Measurements from ENCODE around the gene APBB1IP.

DNA sequence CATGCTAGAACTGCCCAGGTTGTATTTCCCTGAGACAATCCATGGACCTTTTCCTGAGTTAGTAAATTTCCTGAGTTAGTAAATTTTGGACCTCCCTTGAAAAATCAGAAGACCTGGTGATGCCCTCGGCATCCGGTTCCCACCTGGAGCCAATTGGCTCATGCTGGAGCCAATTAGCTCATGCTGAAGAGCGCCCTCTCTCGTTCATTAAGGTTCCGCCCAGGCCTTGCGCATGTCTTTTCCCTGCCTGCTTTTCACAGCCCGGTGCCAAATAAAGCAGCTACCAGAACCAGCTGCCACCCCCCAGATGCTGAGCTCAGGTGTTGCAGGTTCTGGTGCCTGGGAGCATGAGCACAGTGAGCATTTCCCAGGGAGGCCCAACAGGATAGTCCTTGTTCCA lies 96.2 kb downstream of the APBB1IP start:
- TF ChIP-seq POLR2A (IDR thresholded peaks at IDR 0.05) (no peak), POLR2AphosphoS5 (IDR thresholded peaks at IDR 0.05) (no peak)
- TF ChIP-seq, protein P1, sequence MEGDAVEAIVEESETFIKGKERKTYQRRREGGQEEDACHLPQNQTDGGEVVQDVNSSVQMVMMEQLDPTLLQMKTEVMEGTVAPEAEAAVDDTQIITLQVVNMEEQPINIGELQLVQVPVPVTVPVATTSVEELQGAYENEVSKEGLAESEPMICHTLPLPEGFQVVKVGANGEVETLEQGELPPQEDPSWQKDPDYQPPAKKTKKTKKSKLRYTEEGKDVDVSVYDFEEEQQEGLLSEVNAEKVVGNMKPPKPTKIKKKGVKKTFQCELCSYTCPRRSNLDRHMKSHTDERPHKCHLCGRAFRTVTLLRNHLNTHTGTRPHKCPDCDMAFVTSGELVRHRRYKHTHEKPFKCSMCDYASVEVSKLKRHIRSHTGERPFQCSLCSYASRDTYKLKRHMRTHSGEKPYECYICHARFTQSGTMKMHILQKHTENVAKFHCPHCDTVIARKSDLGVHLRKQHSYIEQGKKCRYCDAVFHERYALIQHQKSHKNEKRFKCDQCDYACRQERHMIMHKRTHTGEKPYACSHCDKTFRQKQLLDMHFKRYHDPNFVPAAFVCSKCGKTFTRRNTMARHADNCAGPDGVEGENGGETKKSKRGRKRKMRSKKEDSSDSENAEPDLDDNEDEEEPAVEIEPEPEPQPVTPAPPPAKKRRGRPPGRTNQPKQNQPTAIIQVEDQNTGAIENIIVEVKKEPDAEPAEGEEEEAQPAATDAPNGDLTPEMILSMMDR (IDR thresholded peaks at IDR 0.05): no peak
